Endometrial microvascular endothelial cells (primary cell): ENCODE data around the gene GLO1. TPM values are rescaled to one million over a fixed set of nuclear protein-coding genes. Genes with fewer than 3 reads are reported as not detected.

Experiments
- in situ Hi-C: cut with HindIII; loops from 2 replicates; pipeline ENCODE4 v1.10.0; 2017; ENCODE audit warnings: low sequenced_read_pairs, low pct_unique_long_range_greater_than_20kb; ENCODE audit errors: inconsistent ontology term
- total RNA-seq: library from RNA; depleted of rRNA; stranded (reverse); fragments of >200 nt; gene quantifications from one replicate; pipeline ENCODE4 v1.2.3, GENCODE V29; 2015; ENCODE audit errors: inconsistent ontology term

GLO1 gene
- total RNA-seq, 1 donor from 2014 or later = 201 TPM

- in situ Hi-C loops = no loop called here
Observed at GRCh38 chr6:38678178-38678760, 24.7 kb downstream of the GLO1 start.

- in situ Hi-C loops = no loop called here
Observed at GRCh38 chr6:38676974-38677544, 25.9 kb downstream of the GLO1 start.

GRCh38 chr6:38676236-38676973 is 26.5 kb downstream of the GLO1 start:
- in situ Hi-C loops = no loop called here

GRCh38 chr6:38673397-38674165 is 29.4 kb downstream of the GLO1 start:
- in situ Hi-C loops = no loop called here

- in situ Hi-C loops = no loop called here
Observed at GRCh38 chr6:38671885-38672467, 31.0 kb downstream of the GLO1 start.

- in situ Hi-C loops = no loop called here
Observed at GRCh38 chr6:38658418-38659167, 44.4 kb downstream of the GLO1 start.

GRCh38 chr6:38656896-38657295 is 46.0 kb downstream of the GLO1 start:
- in situ Hi-C loops = no loop called here

GRCh38 chr6:38654263-38654662 is 48.7 kb downstream of the GLO1 start:
- in situ Hi-C loops = no loop called here

- in situ Hi-C loops = no loop called here
Observed at GRCh38 chr6:38651121-38651784, 51.7 kb downstream of the GLO1 start.

- in situ Hi-C loops = no loop called here
Observed at GRCh38 chr6:38650207-38650752, 52.7 kb downstream of the GLO1 start.

- in situ Hi-C loops = no loop called here
Observed at GRCh38 chr6:38649744-38650143, 53.2 kb downstream of the GLO1 start.

GRCh38 chr6:38648629-38649028 is 54.3 kb downstream of the GLO1 start:
- in situ Hi-C loops = no loop called here

- in situ Hi-C loops = no loop called here
Observed at GRCh38 chr6:38646166-38646878, 56.6 kb downstream of the GLO1 start.

GRCh38 chr6:38644951-38645350 is 58.0 kb downstream of the GLO1 start:
- in situ Hi-C loops = no loop called here

- in situ Hi-C loops = no loop called here
Observed at GRCh38 chr6:38640216-38640909, 62.6 kb downstream of the GLO1 start.

- in situ Hi-C loops = no loop called here
Observed at GRCh38 chr6:38639498-38640215, 63.3 kb downstream of the GLO1 start, which contains the start of gene BTBD9. Gene BTBD9 (minus strand): TSS chr6:38639929.
